PC-3 (cell line): ENCODE data around the gene TCF3. TPM values are rescaled to one million over a fixed set of nuclear protein-coding genes. Genes with fewer than 3 reads are reported as not detected.

Experiments
- ATAC-seq: fragments of 200-7000 bp; cut with Tn5 transposase; 2 replicates; pipeline ENCODE4 v1.9.1; 2020; ENCODE audit warnings: mild to moderate bottlenecking, moderate library complexity
- BruUV-seq: library from RNA; stranded (reverse); fragments of 400-500 nt; replicated peaks from 2 replicates; lab custom pipeline; 2021; lab: Mats Ljungman, UMichigan
- CTCF ChIA-PET: fragments of 300-600 bp; sonication (Branson Sonifier 250); formaldehyde crosslinking; loops from one replicate; lab custom pipeline; 2022; ENCODE audit warnings: antibody characterized with exemption; lab: Charles Lee
- POLR2A ChIA-PET: fragments of 300-600 bp; sonication (Branson Sonifier 250); formaldehyde crosslinking; loops from one replicate; lab custom pipeline; 2022; ENCODE audit warnings: antibody characterized with exemption; ENCODE audit not compliant: unreplicated experiment; lab: Charles Lee
- DNase-seq: peaks from one replicate; pipeline ENCODE4 v3.0.0-alpha.2; 2015
- H2AFZ ChIP-seq: fragments of 300-600 bp; sonication (generic); 2 replicates; pipeline ENCODE4 v1.6.0; 2016; ENCODE audit warnings: antibody characterized with exemption, low read length
- H3F3A ChIP-seq: fragments of 300-600 bp; sonication (generic); one replicate; pipeline ENCODE4 v1.6.0; 2017; ENCODE audit warnings: antibody characterized with exemption, low read length, control low read depth, mild to moderate bottlenecking; ENCODE audit not compliant: unreplicated experiment
- H3K27ac ChIP-seq: fragments of 300-600 bp; sonication (generic); 2 replicates; pipeline ENCODE4 v1.5.1; 2016; ENCODE audit warnings: mild to moderate bottlenecking, low read length
- H3K27me3 ChIP-seq: fragments of 300-600 bp; sonication (generic); 2 replicates; pipeline ENCODE4 v1.6.1; 2016; ENCODE audit warnings: low read length, mixed read lengths
- H3K36me3 ChIP-seq: fragments of 300-600 bp; sonication (generic); 2 replicates; pipeline ENCODE4 v1.6.1; 2016; ENCODE audit warnings: low read depth, mixed run types, low read length, mixed read lengths
- H3K4me1 ChIP-seq: fragments of 300-600 bp; sonication (generic); 2 replicates; pipeline ENCODE4 v1.5.1; 2016; ENCODE audit warnings: low read length; ENCODE audit not compliant: insufficient read depth
- H3K4me2 ChIP-seq: fragments of 300-600 bp; sonication (generic); 2 replicates; pipeline ENCODE4 v1.6.0; 2016; ENCODE audit warnings: low read length
- H3K4me3 ChIP-seq: fragments of 300-600 bp; sonication (generic); 2 replicates; pipeline ENCODE4 v1.5.1; 2016; ENCODE audit warnings: mild to moderate bottlenecking, low read length, mixed read lengths
- H3K79me2 ChIP-seq: fragments of 300-600 bp; sonication (generic); 2 replicates; pipeline ENCODE4 v1.6.1; 2017; ENCODE audit warnings: low read length, mixed read lengths
- H3K9ac ChIP-seq: fragments of 300-600 bp; sonication (generic); 2 replicates; pipeline ENCODE4 v1.6.0; 2016; ENCODE audit warnings: mild to moderate bottlenecking, low read length
- H3K9me2 ChIP-seq: fragments of 300-600 bp; sonication (generic); replicated peaks from 2 replicates; pipeline ENCODE4 v1.6.1; 2016; ENCODE audit warnings: mixed run types, low read length, mixed read lengths
- H3K9me3 ChIP-seq: fragments of 300-600 bp; sonication (generic); 2 replicates; pipeline ENCODE4 v1.6.1; 2016; ENCODE audit warnings: low read length, mixed read lengths
- H4K20me1 ChIP-seq: fragments of 300-600 bp; sonication (generic); 2 replicates; pipeline ENCODE4 v1.6.1; 2016; ENCODE audit warnings: low read length, mixed read lengths
- EZH2 ChIP-seq: fragments of 300-600 bp; sonication (generic); IDR thresholded peaks from one replicate; pipeline ENCODE4 v1.6.1; 2017; ENCODE audit warnings: antibody characterized with exemption, mild to moderate bottlenecking, low read length; ENCODE audit not compliant: unreplicated experiment
- EZH2phosphoT487 ChIP-seq: fragments of 300-600 bp; sonication (generic); IDR thresholded peaks from 2 replicates; pipeline ENCODE4 v1.6.1; 2018; ENCODE audit warnings: mild to moderate bottlenecking, antibody characterized with exemption, low read length, borderline replicate concordance
- intact Hi-C: fragments of 100-400 bp; cut with micrococcal nuclease; formaldehyde crosslinking; loops from 2 replicates; pipeline ENCODE4 v1.9.0; 2023
- total RNA-seq: library from RNA; depleted of rRNA; stranded (reverse); fragments of >200 nt; gene quantifications from 2 replicates; pipeline ENCODE4 v1.2.3, GENCODE V29; 2014
- TF ChIP-seq, protein P1 (sequence below): fragments of 300-600 bp; sonication (generic); conservative IDR thresholded peaks from 2 replicates; pipeline ENCODE4 v1.5.1; 2017; ENCODE audit warnings: antibody characterized with exemption, low read depth, mild to moderate bottlenecking, low read length

The TCF3 gene
- total RNA-seq, 1 experiment from 2014 or later: 147 TPM

DNA sequence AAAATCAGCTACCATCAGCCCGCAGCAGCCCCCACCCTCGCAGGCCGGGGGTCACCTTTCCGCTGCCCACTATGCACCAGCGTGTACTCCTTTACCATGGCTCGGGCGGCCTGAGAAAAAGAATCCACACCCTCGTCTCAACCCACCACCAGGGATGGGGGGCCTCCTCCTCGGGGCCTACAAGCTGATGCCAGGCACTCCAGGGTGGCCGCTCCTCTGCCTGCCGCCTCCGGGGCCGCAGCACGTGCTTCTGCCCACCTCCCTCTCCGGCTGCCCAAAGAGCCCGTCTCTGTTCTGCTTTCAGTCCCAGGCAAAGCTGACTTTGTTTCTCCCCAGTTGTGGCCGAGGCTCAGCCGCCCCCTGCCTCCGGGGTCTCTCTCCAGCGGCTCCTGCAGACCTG is 73.2 kb downstream of the TCF3 start:
- Histone ChIP-seq H3K4me1 (no peaks in the 10 kb centered on the region), H3K9me2 (no peaks in the 10 kb centered on the region), H3F3A (no peaks in the 10 kb centered on the region), H3K4me3 (no peak overlapping the region), H3K4me2 (no peak overlapping the region), H3K9me3 (no peaks in the 10 kb centered on the region), H3K27ac (no peak overlapping the region), H3K9ac (no peak overlapping the region), H3K36me3 (no peaks in the 10 kb centered on the region), H4K20me1 (no peaks in the 10 kb centered on the region), H3K79me2 (no peaks in the 10 kb centered on the region), H2AFZ (no peak overlapping the region), H3K27me3 (no peaks in the 10 kb centered on the region)
- ChIA-PET CTCF (no interaction called here), POLR2A (no interaction called here)
- DNase-seq: no peak
- TF ChIP-seq, protein P1, sequence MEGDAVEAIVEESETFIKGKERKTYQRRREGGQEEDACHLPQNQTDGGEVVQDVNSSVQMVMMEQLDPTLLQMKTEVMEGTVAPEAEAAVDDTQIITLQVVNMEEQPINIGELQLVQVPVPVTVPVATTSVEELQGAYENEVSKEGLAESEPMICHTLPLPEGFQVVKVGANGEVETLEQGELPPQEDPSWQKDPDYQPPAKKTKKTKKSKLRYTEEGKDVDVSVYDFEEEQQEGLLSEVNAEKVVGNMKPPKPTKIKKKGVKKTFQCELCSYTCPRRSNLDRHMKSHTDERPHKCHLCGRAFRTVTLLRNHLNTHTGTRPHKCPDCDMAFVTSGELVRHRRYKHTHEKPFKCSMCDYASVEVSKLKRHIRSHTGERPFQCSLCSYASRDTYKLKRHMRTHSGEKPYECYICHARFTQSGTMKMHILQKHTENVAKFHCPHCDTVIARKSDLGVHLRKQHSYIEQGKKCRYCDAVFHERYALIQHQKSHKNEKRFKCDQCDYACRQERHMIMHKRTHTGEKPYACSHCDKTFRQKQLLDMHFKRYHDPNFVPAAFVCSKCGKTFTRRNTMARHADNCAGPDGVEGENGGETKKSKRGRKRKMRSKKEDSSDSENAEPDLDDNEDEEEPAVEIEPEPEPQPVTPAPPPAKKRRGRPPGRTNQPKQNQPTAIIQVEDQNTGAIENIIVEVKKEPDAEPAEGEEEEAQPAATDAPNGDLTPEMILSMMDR: no peak
- TF ChIP-seq EZH2 (no peak), EZH2phosphoT487 (no peak)
- intact Hi-C loops: no loop called here
- no peak for ATAC-seq
- BruUV-seq: no TSS peak

DNA sequence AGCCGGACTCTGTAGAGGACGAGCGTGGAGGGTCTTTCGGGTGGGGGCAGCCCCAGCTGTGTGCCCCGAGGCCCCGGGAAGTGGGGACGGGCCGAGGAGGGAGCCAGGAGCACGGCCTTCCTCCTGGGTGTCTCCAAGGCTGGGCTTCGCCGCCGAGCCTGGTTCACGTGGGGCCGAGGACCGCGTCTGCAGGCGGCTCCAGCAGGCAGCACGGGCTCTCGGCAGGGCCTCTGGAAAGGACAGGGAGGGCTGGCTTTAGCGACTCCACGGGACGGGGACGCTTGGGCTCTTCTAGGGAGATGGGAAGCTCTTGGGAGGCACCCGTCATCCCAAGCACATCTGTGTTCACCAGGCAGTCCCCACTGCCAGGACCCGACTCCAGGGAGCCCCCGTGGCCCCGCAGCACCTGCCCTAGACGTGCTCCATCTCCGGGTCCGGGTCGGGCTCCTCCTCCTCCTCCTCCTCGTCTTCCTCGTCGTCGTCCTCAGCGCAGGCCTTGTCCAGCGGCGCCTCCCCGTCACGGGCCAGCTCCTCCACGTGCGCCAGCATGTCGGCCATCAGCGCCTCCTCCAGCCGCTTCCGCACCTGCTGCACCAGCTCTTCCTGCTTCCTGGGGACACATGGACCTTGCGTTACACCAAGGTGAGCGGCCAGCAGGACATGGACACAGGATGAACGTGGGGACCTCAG is 74.3 kb downstream of the TCF3 start:
- CTCF ChIA-PET: no interaction called here
- intact Hi-C loops: no loop called here
- no TSS peak for BruUV-seq

More for the DNA sequence above, 74.3 kb downstream of the TCF3 start:
- H3K36me3 ChIP-seq: no peaks in the 10 kb centered on the region
- no peak overlapping the region for H2AFZ ChIP-seq
- no peaks in the 10 kb centered on the region for H4K20me1 ChIP-seq
- H3K4me1 ChIP-seq: no peaks in the 10 kb centered on the region
- ATAC-seq (no peak), DNase-seq (no peak)
- no peak overlapping the region for H3K4me2 ChIP-seq
- H3K27ac ChIP-seq: no peak overlapping the region
- TF ChIP-seq, protein P1: no peak
- TF ChIP-seq EZH2 (no peak), EZH2phosphoT487 (no peak)
- no peak overlapping the region for H3K4me3 ChIP-seq
- POLR2A ChIA-PET: no interaction called here
- no peaks in the 10 kb centered on the region for H3K27me3 ChIP-seq
- H3K79me2 ChIP-seq: no peaks in the 10 kb centered on the region
- no peaks in the 10 kb centered on the region for H3F3A ChIP-seq
- H3K9me2 ChIP-seq: no peaks in the 10 kb centered on the region
- no peak overlapping the region for H3K9ac ChIP-seq
- no peaks in the 10 kb centered on the region for H3K9me3 ChIP-seq
